SK-N-SH (cell line): ENCODE results near the gene LEF1. TPM values are rescaled to one million over a fixed set of nuclear protein-coding genes. Genes with fewer than 3 reads are reported as not detected.

Source experiments
- CTCF ChIA-PET: fragments of 300-600, 350-600 bp; formaldehyde crosslinking; extraction: SDS; loops from one replicate; lab custom pipeline; 2021; lab: Yijun Ruan, JAX
- POLR2A ChIA-PET: fragments of 350-600 bp; sonication (Branson Sonifier 250); formaldehyde crosslinking; extraction: SDS; loops from one replicate; lab custom pipeline; 2020; ENCODE audit warnings: antibody characterized with exemption, inconsistent platforms; lab: Yijun Ruan, JAX
- DNase-seq: peaks from one replicate; pipeline ENCODE4 v3.0.0; 2012
- H2AFZ ChIP-seq: fragments of 200-600 bp; sonication (generic); 2 replicates; pipeline ENCODE4 v1.8.1; 2016; ENCODE audit warnings: antibody characterized with exemption, mild to moderate bottlenecking, low read depth
- H3F3A ChIP-seq: fragments of 200-600 bp; sonication (generic); replicated peaks from 2 replicates; pipeline ENCODE3; 2016; ENCODE audit warnings: antibody characterized with exemption, mild to moderate bottlenecking; ENCODE audit not compliant: insufficient read depth
- H3K27ac ChIP-seq, 2 experiments: fragments of 200-500 bp in 1 of 2; fragments of 200-600 bp in 1 of 2; sonication (Bioruptor generic) in 1 of 2; sonication (generic), shearing (Covaris generic) in 1 of 2; 2 replicates each; pipeline versions ENCODE4 v1.5.1 to v1.6.1; 2014 to 2016; ENCODE audit warnings: low read depth in 2 of 2, inconsistent platforms in 1 of 2, low read length in 1 of 2, mild to moderate bottlenecking in 1 of 2, mixed read lengths in 1 of 2
- H3K27me3 ChIP-seq: fragments of 200-600 bp; sonication (generic), shearing (Covaris generic); 2 replicates; pipeline ENCODE4 v1.6.1; 2016; ENCODE audit warnings: mixed run types; ENCODE audit not compliant: insufficient read depth
- H3K36me3 ChIP-seq, 2 experiments: fragments of 200-500 bp in 1 of 2; fragments of 200-600 bp in 1 of 2; sonication (Bioruptor generic) in 1 of 2; sonication (generic) in 1 of 2; replicated peaks in 1 of 2; 2 replicates each; pipeline versions ENCODE3 to v1.5.1; 2014 to 2016; ENCODE audit warnings: low read length in 1 of 2, mild to moderate bottlenecking in 1 of 2; ENCODE audit not compliant: insufficient read depth in 2 of 2, control insufficient read depth in 1 of 2
- H3K4me1 ChIP-seq, 2 experiments: fragments of 200-500 bp in 1 of 2; fragments of 200-600 bp in 1 of 2; sonication (Bioruptor generic) in 1 of 2; sonication (generic), shearing (Covaris generic) in 1 of 2; 2 replicates each; pipeline versions ENCODE4 v1.5.1 to v1.6.1; 2014 to 2016; ENCODE audit warnings: low read depth in 1 of 2, low read length in 1 of 2, mixed run types in 1 of 2; ENCODE audit not compliant: insufficient read depth in 2 of 2, control insufficient read depth in 1 of 2
- H3K4me2 ChIP-seq: fragments of 200-600 bp; sonication (generic), shearing (Covaris generic); 2 replicates; pipeline ENCODE4 v1.6.1; 2017; ENCODE audit warnings: mixed run types
- H3K4me3 ChIP-seq, 2 experiments: fragments of 200-500 bp in 1 of 2; fragments of 200-600 bp in 1 of 2; sonication (Bioruptor generic) in 1 of 2; sonication (generic), shearing (Covaris generic) in 1 of 2; 2 replicates each; pipeline versions ENCODE4 v1.5.1 to v1.8.1; 2014 to 2016; ENCODE audit warnings: low read depth in 2 of 2, inconsistent platforms in 1 of 2, low read length in 1 of 2, mild to moderate bottlenecking in 1 of 2, mixed read lengths in 1 of 2, moderate library complexity in 1 of 2
- H3K79me2 ChIP-seq: fragments of 200-600 bp; sonication (generic); 2 replicates; pipeline ENCODE4 v1.8.1; 2017; ENCODE audit warnings: mild to moderate bottlenecking; ENCODE audit not compliant: insufficient read depth
- H3K9ac ChIP-seq: fragments of 200-600 bp; sonication (generic); 2 replicates; pipeline ENCODE4 v1.6.1; 2017; ENCODE audit warnings: mixed run types
- H3K9me2 ChIP-seq: fragments of 200-600 bp; sonication (generic); 2 replicates; pipeline ENCODE4 v1.6.1; 2017; ENCODE audit warnings: mixed run types
- H3K9me3 ChIP-seq: fragments of 200-600 bp; sonication (generic); 2 replicates; pipeline ENCODE4 v1.6.1; 2017; ENCODE audit warnings: mixed run types, mild to moderate bottlenecking, moderate library complexity
- H4K20me1 ChIP-seq: fragments of 200-600 bp; sonication (generic); 2 replicates; pipeline ENCODE4 v1.6.1; 2017; ENCODE audit warnings: mild to moderate bottlenecking, mixed run types; ENCODE audit not compliant: insufficient read depth
- ELF1 ChIP-seq: IDR thresholded peaks from 2 replicates; pipeline ENCODE4 v1.4.0; 2012
- FOSL2 ChIP-seq: IDR thresholded peaks from 2 replicates; pipeline ENCODE4 v1.4.0; 2012; ENCODE audit warnings: low read depth, mild to moderate bottlenecking, moderate library complexity, borderline replicate concordance
- FOXJ3 ChIP-seq: sonication (generic); formaldehyde crosslinking; IDR thresholded peaks from 2 replicates; pipeline ENCODE4 v1.5.1; 2020; ENCODE audit warnings: mild to moderate bottlenecking, missing genetic modification reagents
- JUND ChIP-seq: IDR thresholded peaks from 2 replicates; pipeline ENCODE4 v1.4.0; 2012
- MAX ChIP-seq: IDR thresholded peaks from 2 replicates; pipeline ENCODE4 v1.4.0; 2012; ENCODE audit warnings: low read depth
- NFIC ChIP-seq: IDR thresholded peaks from 2 replicates; pipeline ENCODE4 v1.4.0; 2012; ENCODE audit warnings: borderline replicate concordance
- NRF1 ChIP-seq: IDR thresholded peaks from 2 replicates; pipeline ENCODE4 v1.6.1; 2012; ENCODE audit warnings: low read depth, mild to moderate bottlenecking, low read length
- POLR2AphosphoS5 ChIP-seq: IDR thresholded peaks from 2 replicates; pipeline ENCODE4 v1.6.1; 2012; ENCODE audit warnings: low read depth, low read length
- RAD21 ChIP-seq: IDR thresholded peaks from 2 replicates; pipeline ENCODE4 v1.6.1; 2012; ENCODE audit warnings: mild to moderate bottlenecking, low read length
- RCOR1 ChIP-seq: fragments of 150-350 bp; IDR thresholded peaks from 2 replicates; pipeline ENCODE4 v1.6.1; 2017; ENCODE audit warnings: antibody characterized with exemption, low read length
- REST ChIP-seq: IDR thresholded peaks from 2 replicates; pipeline ENCODE4 v1.6.1; 2012; ENCODE audit warnings: mild to moderate bottlenecking, low read depth, low read length, moderate library complexity
- RXRA ChIP-seq: IDR thresholded peaks from 2 replicates; pipeline ENCODE4 v1.4.0; 2012; ENCODE audit warnings: low read depth, mild to moderate bottlenecking, borderline replicate concordance
- SIN3A ChIP-seq: IDR thresholded peaks from 2 replicates; pipeline ENCODE4 v1.6.1; 2012; ENCODE audit warnings: low read depth, mild to moderate bottlenecking, low read length, moderate library complexity, borderline replicate concordance
- TEAD4 ChIP-seq: IDR thresholded peaks from 2 replicates; pipeline ENCODE4 v1.4.0; 2012; ENCODE audit warnings: mild to moderate bottlenecking, borderline replicate concordance; ENCODE audit not compliant: insufficient read depth
- WGBS: methylation state at CpG from one replicate; pipeline ENCODE4 v1.1.6; 2017; ENCODE audit warnings: low lambda C conversion rate; 5-methylcytosine and 5-hydroxymethylcytosine counted together
- polyA plus RNA-seq, 3 experiments: library from polyadenylated mRNA; depleted of rRNA; stranded (reverse); fragments of >200 nt; gene quantifications; 2 replicates each; pipeline ENCODE4 v1.2.3, GENCODE V29; 2012
- TF ChIP-seq, protein P1 (sequence below): fragments of 150-350 bp; IDR thresholded peaks from 2 replicates; pipeline ENCODE4 v1.6.1; 2017; ENCODE audit warnings: antibody characterized with exemption, low read length, low read depth, borderline replicate concordance
- TF ChIP-seq, protein P2 (sequence below): fragments of 150-350 bp; IDR thresholded peaks from 2 replicates; pipeline ENCODE4 v1.6.1; 2016; ENCODE audit warnings: mild to moderate bottlenecking, low read depth, low read length
- TF ChIP-seq, protein P3 (sequence below): IDR thresholded peaks from 2 replicates; pipeline ENCODE4 v1.4.0; 2012; ENCODE audit warnings: low read depth, borderline replicate concordance

LEF1 gene
- polyA plus RNA-seq, 1 of the 3 experiments (the other 2 are of a cell fraction), result 0.36 TPM

- TF ChIP-seq REST, result no peak
- TF ChIP-seq RCOR1, result no peak
- no peak for TF ChIP-seq TEAD4
Observed at GRCh38 chr4:108068442-108068841, 100.3 kb downstream of the LEF1 start (continued).

DNA sequence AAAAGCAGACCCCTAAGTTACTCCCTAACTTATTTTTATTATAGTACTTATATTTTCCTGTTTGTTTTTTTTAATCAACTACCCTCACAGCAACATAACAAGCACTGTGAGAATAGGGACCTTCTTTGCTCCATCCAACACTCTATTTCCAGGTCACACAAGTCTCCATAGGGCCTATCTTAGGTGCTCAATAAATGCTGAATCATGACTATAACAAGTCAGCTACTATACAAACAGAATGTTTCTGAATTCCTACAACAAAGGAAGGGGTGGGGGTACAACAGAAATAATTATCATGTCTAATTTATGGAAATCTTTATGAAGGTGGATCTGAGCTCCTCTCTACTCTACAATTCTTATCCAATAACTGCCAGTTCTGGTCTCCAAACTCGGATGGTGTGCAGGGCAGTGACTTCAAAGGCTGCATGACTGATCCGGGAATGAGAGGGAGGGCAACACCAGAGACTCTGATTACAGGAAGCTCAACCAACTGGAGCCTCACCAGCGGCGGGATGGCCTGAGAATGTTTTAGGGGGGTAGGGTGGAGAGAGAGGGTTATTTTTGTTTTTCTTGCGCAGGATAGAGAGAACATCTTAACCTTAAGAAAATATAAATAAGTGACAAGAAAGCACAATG, 107.9 kb downstream of the LEF1 start:
- no peak overlapping the region for H2AFZ ChIP-seq
- TF ChIP-seq, protein P1, sequence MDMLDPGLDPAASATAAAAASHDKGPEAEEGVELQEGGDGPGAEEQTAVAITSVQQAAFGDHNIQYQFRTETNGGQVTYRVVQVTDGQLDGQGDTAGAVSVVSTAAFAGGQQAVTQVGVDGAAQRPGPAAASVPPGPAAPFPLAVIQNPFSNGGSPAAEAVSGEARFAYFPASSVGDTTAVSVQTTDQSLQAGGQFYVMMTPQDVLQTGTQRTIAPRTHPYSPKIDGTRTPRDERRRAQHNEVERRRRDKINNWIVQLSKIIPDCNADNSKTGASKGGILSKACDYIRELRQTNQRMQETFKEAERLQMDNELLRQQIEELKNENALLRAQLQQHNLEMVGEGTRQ, result no peak
- TF ChIP-seq MAX (no peak), NRF1 (no peak), ELF1 (no peak), FOXJ3 (no peak), FOSL2 (no peak), RAD21 (no peak), JUND (no peak), POLR2AphosphoS5 (no peak), NFIC (no peak), SIN3A (no peak), RXRA (no peak)
- TF ChIP-seq, protein P2, sequence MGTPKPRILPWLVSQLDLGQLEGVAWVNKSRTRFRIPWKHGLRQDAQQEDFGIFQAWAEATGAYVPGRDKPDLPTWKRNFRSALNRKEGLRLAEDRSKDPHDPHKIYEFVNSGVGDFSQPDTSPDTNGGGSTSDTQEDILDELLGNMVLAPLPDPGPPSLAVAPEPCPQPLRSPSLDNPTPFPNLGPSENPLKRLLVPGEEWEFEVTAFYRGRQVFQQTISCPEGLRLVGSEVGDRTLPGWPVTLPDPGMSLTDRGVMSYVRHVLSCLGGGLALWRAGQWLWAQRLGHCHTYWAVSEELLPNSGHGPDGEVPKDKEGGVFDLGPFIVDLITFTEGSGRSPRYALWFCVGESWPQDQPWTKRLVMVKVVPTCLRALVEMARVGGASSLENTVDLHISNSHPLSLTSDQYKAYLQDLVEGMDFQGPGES, result no peak
- TF ChIP-seq, protein P3, sequence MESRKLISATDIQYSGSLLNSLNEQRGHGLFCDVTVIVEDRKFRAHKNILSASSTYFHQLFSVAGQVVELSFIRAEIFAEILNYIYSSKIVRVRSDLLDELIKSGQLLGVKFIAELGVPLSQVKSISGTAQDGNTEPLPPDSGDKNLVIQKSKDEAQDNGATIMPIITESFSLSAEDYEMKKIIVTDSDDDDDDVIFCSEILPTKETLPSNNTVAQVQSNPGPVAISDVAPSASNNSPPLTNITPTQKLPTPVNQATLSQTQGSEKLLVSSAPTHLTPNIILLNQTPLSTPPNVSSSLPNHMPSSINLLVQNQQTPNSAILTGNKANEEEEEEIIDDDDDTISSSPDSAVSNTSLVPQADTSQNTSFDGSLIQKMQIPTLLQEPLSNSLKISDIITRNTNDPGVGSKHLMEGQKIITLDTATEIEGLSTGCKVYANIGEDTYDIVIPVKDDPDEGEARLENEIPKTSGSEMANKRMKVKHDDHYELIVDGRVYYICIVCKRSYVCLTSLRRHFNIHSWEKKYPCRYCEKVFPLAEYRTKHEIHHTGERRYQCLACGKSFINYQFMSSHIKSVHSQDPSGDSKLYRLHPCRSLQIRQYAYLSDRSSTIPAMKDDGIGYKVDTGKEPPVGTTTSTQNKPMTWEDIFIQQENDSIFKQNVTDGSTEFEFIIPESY, result no peak
- no peak overlapping the region for H3K4me3 ChIP-seq
- H3K36me3 ChIP-seq, result no peaks in the 10 kb centered on the region
- H3F3A ChIP-seq, result no peaks in the 10 kb centered on the region
- ChIA-PET CTCF (interaction anchor here (0.7 to 4.6 kb wide), 12 partner anchors 11 to 517 kb away, joined by 3 to 30 read pairs (median 5); no protein-coding TSS in a partner anchor), POLR2A (no interaction called here)
- no peaks in the 10 kb centered on the region for H3K4me1 ChIP-seq
- no peaks in the 10 kb centered on the region for H4K20me1 ChIP-seq
- DNase-seq, result no peak
- H3K4me2 ChIP-seq, result no peak overlapping the region
- peaks cover 64% of the 10 kb centered on the region for H3K27me3 ChIP-seq
- no peak overlapping the region for H3K27ac ChIP-seq
- no peaks in the 10 kb centered on the region for H3K79me2 ChIP-seq
- H3K9me2 ChIP-seq, result no peaks in the 10 kb centered on the region
- H3K9ac ChIP-seq, result no peak overlapping the region
- no peaks in the 10 kb centered on the region for H3K9me3 ChIP-seq
- WGBS, result 22% methylated on average over 5 of the region's 5 CpGs
